Kidney tubule cell (primary cell): ENCODE measurements around the gene SNX24.
A peak's percentile ranks its signal among the peaks of the same experiment; 100 is the strongest.

Source experiments
- DNase-seq: peaks from one replicate; pipeline ENCODE4 v3.0.0-alpha.2; 2018; ENCODE audit warnings: low spot score

The SNX24 gene

DNA sequence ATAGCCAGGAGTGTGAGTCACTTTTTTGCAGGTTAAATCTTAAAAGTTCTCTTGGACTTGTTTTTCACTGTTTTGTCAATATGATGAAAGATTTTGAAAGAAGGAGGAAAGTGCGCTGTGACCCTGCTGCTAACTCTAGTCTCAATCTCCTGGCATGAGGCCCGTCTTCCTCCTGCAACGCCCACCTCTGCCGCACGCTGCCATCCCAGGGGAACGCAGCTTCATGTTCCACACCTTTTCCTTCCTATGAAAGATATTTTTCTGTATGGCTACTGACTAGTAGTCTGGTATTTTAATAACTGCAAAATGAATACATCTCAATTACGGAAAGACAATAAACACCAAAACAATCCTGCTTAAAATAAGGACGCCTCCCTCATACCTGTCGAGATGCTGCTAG is 182.8 kb downstream of the SNX24 start:
- no peak for DNase-seq

DNA sequence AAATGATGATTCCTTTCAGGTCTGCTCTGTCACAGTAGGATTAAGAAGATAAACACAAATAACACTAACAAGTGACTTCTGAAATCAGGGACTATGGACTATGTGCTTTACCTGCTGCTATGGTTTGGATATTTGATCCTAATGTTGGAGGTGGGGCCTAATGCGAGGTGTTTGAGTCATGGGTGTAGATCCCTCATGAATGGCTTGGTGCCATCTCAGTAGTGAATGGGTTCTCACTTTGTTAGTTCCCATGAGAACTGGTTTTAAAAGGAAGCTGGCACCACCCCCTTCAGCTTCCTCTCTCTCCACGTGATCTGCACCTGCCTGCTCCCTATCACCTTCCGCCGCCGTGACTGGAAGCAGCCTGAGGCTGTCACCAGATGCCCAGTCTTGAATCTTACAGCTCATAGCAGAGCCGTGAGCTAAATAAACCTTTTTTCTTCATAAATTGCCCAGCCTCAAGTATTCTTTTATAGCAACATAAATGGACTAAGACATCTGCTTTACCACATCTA is 187.8 kb downstream of the SNX24 start:
- no peak for DNase-seq

DNA sequence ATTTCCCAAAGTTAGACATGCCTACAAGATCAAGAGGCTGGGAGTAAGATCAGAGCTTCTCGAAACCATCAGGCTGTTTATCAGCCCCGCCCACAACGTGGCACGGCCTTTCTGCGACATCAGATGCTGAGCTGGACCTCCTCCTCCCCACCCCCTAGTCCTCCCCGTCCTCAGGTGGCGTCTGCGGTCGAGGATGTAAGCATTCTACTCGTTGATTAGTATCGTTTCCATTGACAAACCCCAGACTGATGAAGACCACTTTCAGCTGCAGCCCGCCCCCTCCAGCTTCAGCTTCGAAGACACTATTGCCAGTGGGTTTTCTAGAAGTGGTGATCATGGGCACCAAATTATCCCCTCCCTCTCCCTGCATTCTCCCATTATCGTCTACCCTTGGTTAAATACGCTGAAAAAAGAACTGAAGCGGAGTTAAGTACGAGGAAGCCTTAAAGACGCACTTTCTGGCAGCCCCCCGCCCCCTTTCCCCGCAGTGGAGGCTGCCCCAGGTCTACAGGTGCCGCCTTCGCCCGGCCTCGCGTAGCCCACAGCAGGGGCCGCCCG is 190.0 kb downstream of the SNX24 start:
- DNase-seq, result peak; percentile 63

DNA sequence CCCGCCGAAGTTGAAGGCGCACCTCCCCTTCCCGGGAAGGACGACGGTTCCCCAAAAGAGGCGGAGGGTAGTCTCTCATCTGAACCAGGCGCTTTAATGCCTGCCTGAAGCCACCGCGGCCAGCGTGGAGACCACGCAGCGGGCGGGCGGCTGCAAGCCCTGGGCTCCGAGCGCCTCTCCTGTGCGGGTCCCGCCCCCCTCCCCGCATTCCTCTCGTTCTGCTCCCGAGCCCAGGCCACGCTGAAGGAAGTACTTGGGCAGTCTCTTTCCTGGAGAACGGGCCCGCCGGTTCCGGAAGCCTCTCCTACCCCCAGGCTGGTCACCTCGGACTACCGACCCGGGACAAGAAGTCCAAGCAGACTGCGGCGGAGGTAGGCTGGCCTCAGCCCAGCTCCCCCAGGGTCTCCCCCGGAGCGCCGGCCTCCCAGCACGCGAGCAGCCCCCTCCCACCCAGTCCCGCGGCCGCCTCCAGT is 190.5 kb downstream of the SNX24 start:
- DNase-seq, result peak; percentile 73

DNA sequence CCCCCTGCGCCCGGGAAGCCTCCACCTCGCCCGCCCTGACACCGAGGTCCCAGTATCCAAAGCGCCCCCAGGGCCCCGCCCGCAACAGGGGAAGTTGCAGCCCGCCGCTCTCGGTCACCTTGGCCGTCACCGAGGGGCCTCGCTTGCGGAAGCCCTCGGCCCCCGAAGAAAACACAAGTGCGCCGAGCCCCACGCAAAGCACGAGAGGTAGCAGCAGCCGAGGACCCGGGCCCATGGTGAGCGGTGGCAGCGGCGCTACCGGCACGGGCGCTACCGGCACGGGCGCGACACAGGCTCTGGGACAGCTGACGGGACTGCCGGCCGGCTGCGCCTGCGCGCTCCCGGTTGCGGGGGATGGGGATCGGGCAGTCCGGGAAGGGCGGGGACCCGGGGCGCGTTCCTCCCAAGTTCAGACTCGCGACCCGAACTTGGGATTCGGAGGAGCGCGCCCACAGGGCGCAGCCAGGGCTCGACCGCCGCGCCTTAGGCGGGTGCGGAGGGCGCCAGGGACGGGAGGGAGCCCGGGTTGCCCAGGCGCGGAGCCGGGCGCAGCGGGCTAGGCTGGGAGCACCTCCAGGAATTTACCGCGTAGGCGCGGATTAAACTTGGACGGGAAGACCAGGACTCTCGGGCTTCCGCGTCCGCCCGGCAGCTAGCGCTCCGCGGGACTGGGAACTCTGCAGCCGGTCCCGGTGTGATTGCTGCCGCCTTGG is 191.1 kb downstream of the SNX24 start, which contains the start of gene PPIC:
Gene PPIC, minus strand, starts transcription at position 335 of the 713 bp plus-strand sequence. Its CDS starts 100 bp downstream, at position 235.
- DNase-seq, result peak; percentile 90

DNA sequence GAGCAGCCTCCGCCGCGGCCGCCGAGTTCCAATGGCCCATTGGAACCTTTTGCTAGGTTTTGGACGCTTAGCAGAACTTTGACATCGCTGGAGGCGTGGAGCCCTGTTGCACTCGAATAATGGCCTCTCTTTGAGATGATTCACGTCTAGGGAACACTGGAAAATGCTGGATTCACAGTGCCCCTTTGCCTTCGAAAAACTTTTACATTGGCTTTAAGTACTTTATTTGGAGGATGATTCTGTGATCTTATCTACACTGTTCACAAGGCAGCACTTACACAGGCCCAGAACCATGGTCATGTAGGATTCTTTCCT is 191.6 kb downstream of the SNX24 start:
- no peak for DNase-seq

DNA sequence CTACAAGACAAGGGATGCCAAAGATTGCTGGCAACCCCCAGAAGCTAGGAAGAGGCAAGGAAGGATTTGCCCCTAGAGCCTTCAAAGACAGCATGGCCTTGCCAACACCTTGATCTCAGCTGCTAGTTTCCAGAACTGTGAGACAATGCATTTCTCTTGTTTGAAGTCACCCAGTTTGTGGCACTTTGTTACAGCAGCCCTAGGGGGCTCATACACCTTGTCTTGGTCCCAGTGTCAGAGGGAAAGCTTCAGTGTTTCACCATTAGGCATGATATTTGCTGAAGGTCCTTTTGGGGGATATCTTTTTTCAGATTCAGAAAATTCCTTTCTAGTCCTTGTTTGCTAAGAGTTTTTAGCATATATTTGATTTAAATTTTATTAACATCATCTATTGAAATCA is 194.3 kb downstream of the SNX24 start:
- no peak for DNase-seq

DNA sequence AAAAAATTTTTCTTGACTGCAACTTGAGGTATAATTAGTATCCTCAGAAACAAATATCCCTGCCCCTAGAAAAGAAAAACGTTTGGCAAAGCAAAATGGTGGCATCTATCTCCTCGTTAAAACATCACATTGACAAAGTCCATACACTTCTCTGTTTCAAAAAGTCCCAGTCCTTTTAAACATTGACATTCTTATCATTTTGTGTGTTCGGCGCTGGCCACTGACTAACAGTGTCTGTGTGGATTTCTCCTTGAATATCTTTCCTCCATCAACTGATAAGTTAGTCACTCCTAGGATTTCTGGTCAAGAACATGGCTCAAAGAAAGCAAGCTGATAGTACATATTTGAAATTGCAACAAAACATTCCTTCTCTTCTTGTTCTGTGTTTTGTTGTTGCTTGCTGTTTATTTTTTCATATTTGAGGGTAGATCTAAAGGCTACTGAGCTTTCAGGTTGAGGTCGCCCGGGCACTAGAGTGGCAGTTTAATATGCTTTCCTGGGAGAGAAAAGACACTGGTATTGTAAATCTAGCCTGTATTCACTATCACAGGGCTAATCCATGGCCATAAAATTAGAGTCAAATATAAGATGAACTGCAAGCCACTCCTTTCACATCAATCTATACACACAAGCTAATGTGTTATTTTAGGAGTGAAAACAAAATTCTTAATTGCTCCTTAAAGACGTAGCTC is 199.7 kb downstream of the SNX24 start:
- no peak for DNase-seq

DNA sequence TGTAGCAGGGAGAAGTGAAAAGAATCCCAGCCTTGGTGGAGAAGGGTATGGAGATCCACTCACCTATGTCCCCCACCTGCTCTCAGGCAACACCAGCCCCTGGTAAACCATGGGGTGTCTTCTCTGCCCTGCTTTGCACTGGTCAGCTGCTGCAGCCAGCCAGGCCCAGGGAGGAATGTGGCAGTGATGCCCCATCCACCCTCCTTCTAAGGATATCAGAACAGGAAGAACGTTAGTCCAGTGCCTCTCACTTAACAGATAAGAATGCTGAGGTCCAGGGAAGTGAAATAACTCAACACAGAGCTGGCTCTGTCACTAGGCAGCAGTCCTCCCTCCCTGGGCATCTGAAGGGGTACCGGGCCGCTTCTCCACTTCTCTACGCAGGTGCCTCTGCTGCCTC is 200.8 kb downstream of the SNX24 start:
- no peak for DNase-seq

DNA sequence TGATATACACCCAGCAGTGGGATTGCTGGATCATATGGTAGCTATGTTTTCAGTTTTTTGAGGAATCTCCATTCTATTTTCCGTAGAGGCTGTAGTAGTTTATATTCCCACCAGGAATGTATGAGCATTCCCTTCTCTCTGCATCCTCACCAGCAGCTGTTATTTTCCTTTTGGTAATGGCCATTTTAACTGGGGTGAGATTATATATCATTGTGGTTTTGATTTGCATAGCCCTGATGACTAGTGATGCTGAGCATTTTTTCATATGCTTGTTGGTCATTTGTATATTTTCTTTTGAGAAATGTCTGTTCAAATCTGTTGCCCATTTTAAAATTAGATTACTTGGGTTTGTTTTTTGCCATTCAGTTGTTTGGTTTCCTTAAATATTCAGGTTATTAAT is 202.3 kb downstream of the SNX24 start:
- DNase-seq, result no peak

DNA sequence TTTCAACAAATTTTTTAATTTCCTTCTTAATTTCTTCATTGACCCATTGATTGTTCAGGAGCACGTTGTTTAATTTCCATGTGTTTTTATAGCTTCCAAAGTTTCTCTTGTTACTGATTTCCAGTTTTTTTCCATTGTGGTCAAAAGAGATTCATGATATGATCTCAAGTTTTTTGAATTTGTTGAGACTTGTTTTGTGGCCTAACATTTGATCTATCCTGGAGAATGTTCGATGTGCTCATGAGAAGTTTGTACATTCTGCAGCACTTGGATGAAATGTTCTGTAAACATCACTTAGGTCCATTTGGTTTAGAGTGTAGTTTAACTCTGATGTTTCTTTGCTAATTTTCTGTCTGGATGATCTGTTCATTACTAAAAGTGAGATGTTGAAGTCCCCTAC is 205.8 kb downstream of the SNX24 start:
- DNase-seq, result no peak
